GM19455 (cell line): ENCODE results near the gene PER2.
"Not testable (repeated sequence)": the region's sequence is repeated elsewhere in the genome, so short reads cannot be mapped to it uniquely, and the experiment has no call there.

Source experiments
- ATAC-seq: cut with Tn5 transposase; IDR thresholded peaks from one replicate; pipeline ENCODE4 v1.9.1; 2021; ENCODE audit not compliant: unreplicated experiment

PER2 gene

GRCh38 chr2:238288650-238289573 is 502 bp upstream of the PER2 start:
- ATAC-seq, result peak; percentile 91

GRCh38 chr2:238286987-238287736 is 1.2 kb downstream of the PER2 start:
- no peak for ATAC-seq

- no peak for ATAC-seq
These were observed 1.9 kb downstream of the PER2 start for GRCh38 chr2:238286551-238286950.

GRCh38 chr2:238286095-238286494 is 2.3 kb downstream of the PER2 start:
- no peak for ATAC-seq

GRCh38 chr2:238285653-238286082 is 2.7 kb downstream of the PER2 start:
- no peak for ATAC-seq

GRCh38 chr2:238284802-238285515 is 3.5 kb downstream of the PER2 start:
- ATAC-seq, result no peak

GRCh38 chr2:238282861-238283738 is 5.3 kb downstream of the PER2 start:
- ATAC-seq, result no peak

- ATAC-seq, result no peak
These were observed 6.5 kb downstream of the PER2 start for GRCh38 chr2:238281826-238282480.

- no peak for ATAC-seq
These were observed 8.2 kb downstream of the PER2 start for GRCh38 chr2:238280083-238280825.

GRCh38 chr2:238279324-238279682 is 9.1 kb downstream of the PER2 start:
- ATAC-seq, result no peak

- ATAC-seq, result no peak
These were observed 9.6 kb downstream of the PER2 start for GRCh38 chr2:238278626-238279323.

GRCh38 chr2:238277695-238278094 is 10.7 kb downstream of the PER2 start:
- no peak for ATAC-seq

- ATAC-seq, result no peak
These were observed 14.1 kb downstream of the PER2 start for GRCh38 chr2:238274152-238274865.

- ATAC-seq, result not testable (repeated sequence)
These were observed 15.0 kb downstream of the PER2 start for GRCh38 chr2:238273433-238273832.

GRCh38 chr2:238272156-238272555 is 16.3 kb downstream of the PER2 start:
- ATAC-seq, result no peak

- not testable (repeated sequence) for ATAC-seq
These were observed 16.7 kb downstream of the PER2 start for GRCh38 chr2:238271686-238272085.

GRCh38 chr2:238271061-238271554 is 17.3 kb downstream of the PER2 start:
- no peak for ATAC-seq

- ATAC-seq, result no peak
These were observed 17.8 kb downstream of the PER2 start for GRCh38 chr2:238270606-238271005.
